ENCODE results near the gene COMMD3. TPM values are rescaled to one million over a fixed set of nuclear protein-coding genes. Genes with fewer than 3 reads are reported as not detected.
"Not testable (repeated sequence)": the region's sequence is repeated elsewhere in the genome, so short reads cannot be mapped to it uniquely, and the experiment has no call there.

The COMMD3 gene
- total RNA-seq, 1 donor from 2014 or later: 92.1 TPM

- H3K27me3 Mint-ChIP-seq (ENCODE audit: low read depth): no peaks in the 10 kb centered on the region
- intact Hi-C loops (cut with micrococcal nuclease): no loop called here
Observed at GRCh38 chr10:22309180-22310000, 6.8 kb upstream of the COMMD3 start.

GRCh38 chr10:22310012-22310411 lies 6.2 kb upstream of the COMMD3 start:
- not testable (repeated sequence) for H3K36me3 Mint-ChIP-seq (ENCODE audit: low read depth); H3K9me3 Mint-ChIP-seq; DNase-seq (ENCODE audit: low spot score); H3K27me3 Mint-ChIP-seq (ENCODE audit: low read depth); H3K4me3 Mint-ChIP-seq (ENCODE audit: low read depth)
- intact Hi-C loops (cut with micrococcal nuclease): loop anchor here (10.0 kb wide), 1 partner anchor 375 kb away; no protein-coding TSS in a partner anchor
- Mint-ChIP-seq H3K4me1 (ENCODE audit: low read depth) (peaks cover 21% of the 10 kb centered on the region), H3K27ac (peak overlapping the region; percentile 69)

More at GRCh38 chr10:22309180-22310000, 6.8 kb upstream of the COMMD3 start:
- peaks cover 2% of the 10 kb centered on the region for H3K9me3 Mint-ChIP-seq
- H3K4me3 Mint-ChIP-seq (ENCODE audit: low read depth): no peak overlapping the region
- DNase-seq (ENCODE audit: low spot score): no peak
- H3K36me3 Mint-ChIP-seq (ENCODE audit: low read depth): no peaks in the 10 kb centered on the region
- peaks cover 17% of the 10 kb centered on the region for H3K4me1 Mint-ChIP-seq (ENCODE audit: low read depth)
- H3K27ac Mint-ChIP-seq: peak overlapping the region; percentile 69

- no peak for DNase-seq (ENCODE audit: low spot score)
- H3K36me3 Mint-ChIP-seq (ENCODE audit: low read depth): no peaks in the 10 kb centered on the region
- H3K27me3 Mint-ChIP-seq (ENCODE audit: low read depth): no peaks in the 10 kb centered on the region
- H3K27ac Mint-ChIP-seq: no peak overlapping the region
- no peaks in the 10 kb centered on the region for H3K9me3 Mint-ChIP-seq
- no peak overlapping the region for H3K4me3 Mint-ChIP-seq (ENCODE audit: low read depth)
- intact Hi-C loops (cut with micrococcal nuclease): loop anchor here (10.0 kb wide), 1 partner anchor 374 kb away; no protein-coding TSS in a partner anchor
- H3K4me1 Mint-ChIP-seq (ENCODE audit: low read depth): peaks cover 29% of the 10 kb centered on the region
Observed at GRCh38 chr10:22310928-22311327, 5.3 kb upstream of the COMMD3 start.

- Mint-ChIP-seq H3K36me3 (ENCODE audit: low read depth) (peaks cover 21% of the 10 kb centered on the region), H3K4me1 (ENCODE audit: low read depth) (peaks cover 36% of the 10 kb centered on the region), H3K27me3 (ENCODE audit: low read depth) (peaks cover 1% of the 10 kb centered on the region), H3K9me3 (no peaks in the 10 kb centered on the region), H3K27ac (peak overlapping the region; percentile 88), H3K4me3 (ENCODE audit: low read depth) (peak overlapping the region; percentile 84)
- intact Hi-C loops (cut with micrococcal nuclease): loop anchor here (5.0 to 10.0 kb wide), 3 partner anchors 370 to 798 kb away; partner anchors contain the start of gene MLLT10
- no peak for DNase-seq (ENCODE audit: low spot score)
Observed at GRCh38 chr10:22314852-22315251, 1.3 kb upstream of the COMMD3 start.

GRCh38 chr10:22315455-22316285 lies 518 bp upstream of the COMMD3 start:
- intact Hi-C loops (cut with micrococcal nuclease): loop anchor here (1.0 to 10.0 kb wide), 6 partner anchors 7 to 798 kb away; partner anchors contain the start of gene MLLT10
- H3K4me1 Mint-ChIP-seq (ENCODE audit: low read depth): peaks cover 40% of the 10 kb centered on the region
- peak overlapping the region; percentile 84 for H3K4me3 Mint-ChIP-seq (ENCODE audit: low read depth)

GRCh38 chr10:22317076-22317370 lies 835 bp downstream of the COMMD3 start:
- Mint-ChIP-seq H3K27ac (peak overlapping the region; percentile 86), H3K36me3 (ENCODE audit: low read depth) (peaks cover 25% of the 10 kb centered on the region), H3K27me3 (ENCODE audit: low read depth) (peaks cover 2% of the 10 kb centered on the region), H3K4me1 (ENCODE audit: low read depth) (peaks cover 38% of the 10 kb centered on the region), H3K9me3 (no peaks in the 10 kb centered on the region), H3K4me3 (ENCODE audit: low read depth) (peak overlapping the region; percentile 88)
- DNase-seq (ENCODE audit: low spot score): no peak
- intact Hi-C loops (cut with micrococcal nuclease): loop anchor here (1.0 to 10.0 kb wide), 4 partner anchors 88 to 800 kb away; partner anchors contain the start of gene MLLT10

More at GRCh38 chr10:22315455-22316285, 518 bp upstream of the COMMD3 start:
- Mint-ChIP-seq H3K9me3 (no peaks in the 10 kb centered on the region), H3K27me3 (ENCODE audit: low read depth) (peaks cover 1% of the 10 kb centered on the region), H3K27ac (peak overlapping the region; percentile 88), H3K36me3 (ENCODE audit: low read depth) (peaks cover 25% of the 10 kb centered on the region)
- no peak for DNase-seq (ENCODE audit: low spot score)

- H3K4me1 Mint-ChIP-seq (ENCODE audit: low read depth): peaks cover 46% of the 10 kb centered on the region
- intact Hi-C loops (cut with micrococcal nuclease): loop anchor here (1.0 to 10.0 kb wide), 4 partner anchors 89 to 801 kb away; partner anchors contain the start of gene MLLT10
- peaks cover 33% of the 10 kb centered on the region for H3K36me3 Mint-ChIP-seq (ENCODE audit: low read depth)
- peaks cover 12% of the 10 kb centered on the region for H3K27me3 Mint-ChIP-seq (ENCODE audit: low read depth)
- H3K27ac Mint-ChIP-seq: peak overlapping the region; percentile 38
- no peaks in the 10 kb centered on the region for H3K9me3 Mint-ChIP-seq
- H3K4me3 Mint-ChIP-seq (ENCODE audit: low read depth): peak overlapping the region; percentile 88
- no peak for DNase-seq (ENCODE audit: low spot score)
Observed at GRCh38 chr10:22317771-22318565, 1.8 kb downstream of the COMMD3 start.

GRCh38 chr10:22318772-22319171 lies 2.6 kb downstream of the COMMD3 start:
- Mint-ChIP-seq H3K9me3 (no peaks in the 10 kb centered on the region), H3K27me3 (ENCODE audit: low read depth) (peaks cover 19% of the 10 kb centered on the region), H3K27ac (no peak overlapping the region), H3K36me3 (ENCODE audit: low read depth) (peaks cover 41% of the 10 kb centered on the region), H3K4me3 (ENCODE audit: low read depth) (peak overlapping the region; percentile 57), H3K4me1 (ENCODE audit: low read depth) (peaks cover 53% of the 10 kb centered on the region)
- no peak for DNase-seq (ENCODE audit: low spot score)
- intact Hi-C loops (cut with micrococcal nuclease): loop anchor here (5.0 to 10.0 kb wide), 3 partner anchors 366 to 801 kb away; partner anchors contain the start of gene MLLT10

GRCh38 chr10:22319547-22319979 lies 3.4 kb downstream of the COMMD3 start:
- peaks cover 60% of the 10 kb centered on the region for H3K4me1 Mint-ChIP-seq (ENCODE audit: low read depth)
- peak overlapping the region; percentile 92 for H3K27ac Mint-ChIP-seq
- H3K36me3 Mint-ChIP-seq (ENCODE audit: low read depth): peaks cover 49% of the 10 kb centered on the region
- intact Hi-C loops (cut with micrococcal nuclease): loop anchor here (5.0 to 10.0 kb wide), 3 partner anchors 365 to 802 kb away; partner anchors contain the start of gene MLLT10
- H3K4me3 Mint-ChIP-seq (ENCODE audit: low read depth): peak overlapping the region; percentile 85
- H3K27me3 Mint-ChIP-seq (ENCODE audit: low read depth): peaks cover 25% of the 10 kb centered on the region
- no peaks in the 10 kb centered on the region for H3K9me3 Mint-ChIP-seq
- DNase-seq (ENCODE audit: low spot score): no peak

- Mint-ChIP-seq H3K27me3 (ENCODE audit: low read depth) (peaks cover 28% of the 10 kb centered on the region), H3K4me3 (ENCODE audit: low read depth) (peak overlapping the region; percentile 85), H3K36me3 (ENCODE audit: low read depth) (peaks cover 53% of the 10 kb centered on the region), H3K9me3 (no peaks in the 10 kb centered on the region), H3K27ac (peak overlapping the region; percentile 92), H3K4me1 (ENCODE audit: low read depth) (peaks cover 61% of the 10 kb centered on the region)
- no peak for DNase-seq (ENCODE audit: low spot score)
- intact Hi-C loops (cut with micrococcal nuclease): loop anchor here (2.0 to 10.0 kb wide), 6 partner anchors 117 to 803 kb away; partner anchors contain the start of genes DNAJC1, MLLT10 and PIP4K2A
Observed at GRCh38 chr10:22319980-22320558, 3.9 kb downstream of the COMMD3 start.

GRCh38 chr10:22320591-22321155 lies 4.5 kb downstream of the COMMD3 start, which contains the start of gene BMI1:
Gene BMI1 (plus strand): TSS chr10:22321099. CDS start chr10:22326450, 5,351 bp downstream.
- H3K4me1 Mint-ChIP-seq (ENCODE audit: low read depth): peaks cover 56% of the 10 kb centered on the region
- peaks cover 28% of the 10 kb centered on the region for H3K27me3 Mint-ChIP-seq (ENCODE audit: low read depth)
- H3K4me3 Mint-ChIP-seq (ENCODE audit: low read depth): peak within 1 kb of the TSS; percentile 85
- DNase-seq (ENCODE audit: low spot score): peak; percentile 45
- peaks cover 55% of the 10 kb centered on the region for H3K36me3 Mint-ChIP-seq (ENCODE audit: low read depth)
- H3K9me3 Mint-ChIP-seq: no peaks in the 10 kb centered on the region
- peak within 1 kb of the TSS; percentile 92 for H3K27ac Mint-ChIP-seq
- intact Hi-C loops (cut with micrococcal nuclease): loop anchor here (1.0 to 5.0 kb wide), 4 partner anchors 91 to 392 kb away; partner anchors contain the start of genes DNAJC1 and PIP4K2A

Measured in activated T-helper 2 cell treated with anti-CD3 and anti-CD28 coated beads, Interferon-gamma antibody, Interleukin-2, Interleukin-4, amounts not matched to agents 10 μg/mL and 5 μg/mL and 100 μg/mL, durations not matched to agents 14 hours and 24 hours and 36 hours (primary cell).